Measurements from ENCODE around the gene SPATA3. TPM values are rescaled to one million over a fixed set of nuclear protein-coding genes. Genes with fewer than 3 reads are reported as not detected.

SPATA3 gene
- polyA plus RNA-seq, 3 donors from 2014 or later: not detected

- Mint-ChIP-seq H3K4me1 (no peaks in the 10 kb centered on the region), H3K27me3 (ENCODE audit: low read depth in 3 of 3) (peaks cover 13 to 36% (median 31%) of the 10 kb centered on the region in 3 donors), H3K4me3 (no peak overlapping the region), H3K36me3 (no peaks in the 10 kb centered on the region), H3K9me3 (no peaks in the 10 kb centered on the region), H3K27ac (no peak overlapping the region)
- DNase-seq: no peak
Observed at GRCh38 chr2:231043796-231044195, 47.9 kb downstream of the SPATA3 start.

GRCh38 chr2:231046916-231047273, 51.0 kb downstream of the SPATA3 start:
- Mint-ChIP-seq H3K27ac (no peak overlapping the region), H3K9me3 (no peaks in the 10 kb centered on the region), H3K36me3 (no peaks in the 10 kb centered on the region), H3K4me1 (peaks cover 15 to 24% of the 10 kb centered on the region in 2 donors), H3K27me3 (ENCODE audit: low read depth in 3 of 3) (peaks cover 17 to 36% (median 19%) of the 10 kb centered on the region in 3 donors), H3K4me3 (no peak overlapping the region)
- no peak for DNase-seq

- H3K4me3 Mint-ChIP-seq: no peak overlapping the region
- no peaks in the 10 kb centered on the region for H3K36me3 Mint-ChIP-seq
- no peak overlapping the region for H3K27ac Mint-ChIP-seq
- H3K4me1 Mint-ChIP-seq: peaks cover 19 to 28% of the 10 kb centered on the region in 2 donors
- no peaks in the 10 kb centered on the region for H3K9me3 Mint-ChIP-seq
- peaks cover 16 to 39% (median 19%) of the 10 kb centered on the region in 3 donors for H3K27me3 Mint-ChIP-seq (ENCODE audit: low read depth in 3 of 3)
- DNase-seq: no peak
Observed at GRCh38 chr2:231047274-231047922, 51.5 kb downstream of the SPATA3 start.

- H3K27ac Mint-ChIP-seq: no peak overlapping the region
- H3K27me3 Mint-ChIP-seq (ENCODE audit: low read depth in 3 of 3): peaks cover 17 to 35% (median 22%) of the 10 kb centered on the region in 3 donors
- H3K9me3 Mint-ChIP-seq: peaks cover 0 to 3% (median 0%) of the 10 kb centered on the region in 6 donors
- peaks cover 27 to 37% of the 10 kb centered on the region in 2 donors for H3K4me1 Mint-ChIP-seq
- no peak for DNase-seq
- H3K36me3 Mint-ChIP-seq: no peaks in the 10 kb centered on the region
- no peak overlapping the region for H3K4me3 Mint-ChIP-seq
Observed at GRCh38 chr2:231047923-231048915, 52.3 kb downstream of the SPATA3 start.

GRCh38 chr2:231049286-231050017, 53.5 kb downstream of the SPATA3 start:
- Mint-ChIP-seq H3K4me1 (peaks cover 38 to 49% of the 10 kb centered on the region in 2 donors), H3K27me3 (ENCODE audit: low read depth in 3 of 3) (peaks cover 22 to 38% (median 27%) of the 10 kb centered on the region in 3 donors), H3K9me3 (peaks cover 0 to 3% (median 0%) of the 10 kb centered on the region in 6 donors), H3K36me3 (no peaks in the 10 kb centered on the region), H3K27ac (no peak overlapping the region), H3K4me3 (no peak overlapping the region)
- no peak for DNase-seq

GRCh38 chr2:231050018-231050901, 54.3 kb downstream of the SPATA3 start:
- peaks cover 22 to 38% (median 27%) of the 10 kb centered on the region in 3 donors for H3K27me3 Mint-ChIP-seq (ENCODE audit: low read depth in 3 of 3)
- H3K36me3 Mint-ChIP-seq: no peaks in the 10 kb centered on the region
- peak; percentile 79 to 81 (median 80) for DNase-seq
- peaks cover 40 to 49% of the 10 kb centered on the region in 2 donors for H3K4me1 Mint-ChIP-seq
- H3K27ac Mint-ChIP-seq: peak overlapping the region in 2 of 6 donors; percentile 14 to 31
- peak overlapping the region; percentile 53 to 81 (median 59) for H3K4me3 Mint-ChIP-seq
- H3K9me3 Mint-ChIP-seq: peaks cover 0 to 3% (median 0%) of the 10 kb centered on the region in 6 donors

- H3K27ac Mint-ChIP-seq: peak overlapping the region in 5 of 6 donors; percentile 31 to 80 (median 51)
- peaks cover 23 to 35% (median 26%) of the 10 kb centered on the region in 3 donors for H3K27me3 Mint-ChIP-seq (ENCODE audit: low read depth in 3 of 3)
- no peak for DNase-seq
- H3K9me3 Mint-ChIP-seq: peaks cover 0 to 3% (median 0%) of the 10 kb centered on the region in 6 donors
- H3K36me3 Mint-ChIP-seq: no peaks in the 10 kb centered on the region
- peaks cover 42 to 53% of the 10 kb centered on the region in 2 donors for H3K4me1 Mint-ChIP-seq
- H3K4me3 Mint-ChIP-seq: peak overlapping the region; percentile 60 to 81 (median 74)
Observed at GRCh38 chr2:231051116-231051515, 55.2 kb downstream of the SPATA3 start.

DNA sequence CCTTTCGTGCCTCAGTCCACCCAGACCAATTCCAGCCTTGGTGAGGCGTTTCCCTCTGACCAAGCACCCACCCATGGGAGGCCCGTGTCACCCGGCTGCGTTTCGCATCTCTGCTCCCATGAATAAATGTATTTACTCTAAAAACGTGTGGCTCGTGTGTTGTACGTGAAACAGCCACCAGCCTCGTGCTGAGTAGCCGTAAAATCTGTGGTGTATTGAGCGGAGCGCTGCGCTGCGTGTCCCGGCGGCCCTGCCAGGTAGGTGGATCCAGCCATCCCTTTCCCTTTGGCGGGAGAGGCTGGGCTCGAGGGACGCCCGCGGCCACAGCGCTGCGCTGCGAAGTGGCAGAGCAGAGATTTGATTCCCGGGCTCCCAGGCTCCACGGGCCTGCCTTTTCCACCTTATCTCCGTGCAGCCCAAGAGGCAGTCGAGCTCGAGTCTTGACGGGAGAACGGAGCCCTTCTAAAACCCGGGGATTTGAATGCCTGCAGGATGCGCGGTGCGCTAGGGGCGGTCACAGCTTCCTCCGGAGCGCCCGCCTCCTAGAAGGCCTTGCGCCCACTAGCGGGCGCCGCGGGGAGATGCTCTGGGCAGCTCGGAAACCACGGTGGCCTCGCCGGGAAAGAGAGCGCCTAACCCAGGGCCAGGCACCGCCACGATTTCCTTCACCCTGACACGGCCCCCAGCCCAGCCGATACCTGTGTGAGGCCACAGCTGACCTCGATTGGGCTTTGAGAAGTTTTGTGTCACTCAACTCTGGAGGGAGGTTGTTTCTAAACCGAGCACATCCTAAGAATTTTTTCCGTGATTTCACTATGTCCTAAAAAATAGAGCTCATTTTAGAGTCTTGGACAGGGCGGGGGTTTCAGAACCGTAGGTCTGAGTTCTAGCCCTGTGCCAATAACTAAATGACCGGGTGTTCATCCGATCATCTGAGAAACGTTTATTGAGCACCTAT, 56.9 kb downstream of the SPATA3 start:
- peak overlapping the region in 2 of 6 donors; percentile 19 to 45 for H3K27ac Mint-ChIP-seq
- H3K4me3 Mint-ChIP-seq: peak overlapping the region; percentile 81 to 90 (median 87)
- no peaks in the 10 kb centered on the region for H3K36me3 Mint-ChIP-seq
- peaks cover 54 to 65% of the 10 kb centered on the region in 2 donors for H3K4me1 Mint-ChIP-seq
- peaks cover 0 to 3% (median 0%) of the 10 kb centered on the region in 6 donors for H3K9me3 Mint-ChIP-seq
- peaks cover 25 to 34% (median 26%) of the 10 kb centered on the region in 3 donors for H3K27me3 Mint-ChIP-seq (ENCODE audit: low read depth in 3 of 3)
- DNase-seq: peak; percentile 73 to 79 (median 77)

DNA sequence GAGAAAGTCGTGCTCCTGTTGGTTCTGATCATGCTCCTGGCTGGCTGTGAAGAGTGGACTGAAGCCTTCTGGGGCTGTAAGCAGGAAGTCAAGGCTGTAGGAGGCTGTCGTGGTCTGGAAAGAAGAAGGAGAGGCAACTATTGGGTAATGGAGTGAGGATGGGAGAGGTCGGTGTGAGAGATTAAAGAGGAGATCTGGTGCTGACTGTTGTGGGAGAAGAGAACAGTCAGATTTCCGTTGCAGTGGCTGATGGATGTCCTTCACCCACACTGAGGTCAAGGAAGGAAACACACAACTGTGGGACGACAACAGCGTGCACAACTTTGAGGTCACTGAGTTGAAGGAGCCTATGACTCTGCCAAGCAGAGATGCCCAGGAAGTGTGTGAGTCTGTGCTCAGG, 57.9 kb downstream of the SPATA3 start:
- H3K27ac Mint-ChIP-seq: peak overlapping the region in 2 of 6 donors; percentile 71 to 73
- H3K9me3 Mint-ChIP-seq: peaks cover 0 to 3% (median 0%) of the 10 kb centered on the region in 6 donors
- H3K4me3 Mint-ChIP-seq: peak overlapping the region; percentile 20 to 87 (median 24)
- peaks cover 19 to 33% (median 25%) of the 10 kb centered on the region in 3 donors for H3K27me3 Mint-ChIP-seq (ENCODE audit: low read depth in 3 of 3)
- H3K4me1 Mint-ChIP-seq: peaks cover 64 to 76% of the 10 kb centered on the region in 2 donors
- no peak for DNase-seq
- H3K36me3 Mint-ChIP-seq: no peaks in the 10 kb centered on the region

DNA sequence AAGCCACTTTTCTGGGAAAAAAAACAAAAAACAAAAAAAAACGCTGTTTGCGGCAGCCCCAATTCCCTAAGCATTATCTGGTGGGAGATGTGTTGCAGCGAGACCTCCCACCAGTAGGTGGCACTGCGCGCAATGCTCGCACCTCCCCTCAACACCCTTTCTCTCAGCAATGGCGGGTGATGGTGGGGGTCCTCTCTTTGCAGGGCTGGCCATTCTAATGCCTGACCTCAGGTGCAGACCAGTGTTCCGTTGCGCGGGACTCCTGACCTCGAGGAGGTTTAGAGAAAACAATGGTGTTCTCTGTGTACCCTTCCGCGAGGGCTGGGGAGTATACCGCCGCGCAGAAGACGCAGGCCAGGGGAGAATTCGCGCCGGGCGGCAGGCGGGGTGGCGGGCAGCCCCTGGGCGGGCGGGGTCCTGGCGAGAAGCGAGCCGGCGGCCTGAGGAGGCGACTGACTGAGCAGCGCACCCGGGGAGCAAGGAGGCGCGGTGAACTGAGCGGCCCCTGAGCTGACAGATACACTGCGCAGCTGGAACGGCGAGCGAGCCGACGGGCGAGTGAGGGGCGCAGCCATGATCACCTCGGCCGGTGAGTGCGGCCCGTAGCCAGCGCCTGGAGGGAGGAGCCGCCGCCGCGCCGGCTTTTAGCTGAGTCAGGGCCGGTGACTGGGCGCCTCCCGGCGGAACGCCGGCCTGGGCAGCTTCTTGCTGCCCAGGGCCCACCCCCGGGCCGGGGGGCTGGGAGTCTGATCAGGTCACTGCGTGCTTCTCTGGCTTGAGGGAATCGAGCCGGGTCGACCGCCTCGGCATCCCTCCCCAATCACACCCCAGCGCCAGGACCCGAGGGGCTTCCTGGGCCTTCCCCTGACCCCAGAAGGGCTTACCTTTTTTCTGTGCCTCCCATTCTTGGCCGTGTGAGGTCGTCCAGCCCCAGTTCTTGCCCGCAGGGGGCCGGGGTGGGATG, 60.8 kb downstream of the SPATA3 start, which contains the start of gene PSMD1:
PSMD1 (plus strand) TSS at position 415 of the 964 bp plus-strand sequence; CDS start at position 574, 159 bp downstream.
- H3K27ac Mint-ChIP-seq: peak within 1 kb of the TSS; percentile 91 to 100 (median 100)
- peak; percentile 96 to 97 (median 96) for DNase-seq
- H3K4me1 Mint-ChIP-seq: peaks cover 61 to 70% of the 10 kb centered on the region in 2 donors
- peaks cover 0 to 3% (median 0%) of the 10 kb centered on the region in 6 donors for H3K9me3 Mint-ChIP-seq
- peak within 1 kb of the TSS; percentile 98 to 99 (median 99) for H3K4me3 Mint-ChIP-seq
- peaks cover 13 to 19% (median 19%) of the 10 kb centered on the region in 3 donors for H3K27me3 Mint-ChIP-seq (ENCODE audit: low read depth in 3 of 3)
- H3K36me3 Mint-ChIP-seq: peaks cover 0 to 3% (median 0%) of the 10 kb centered on the region in 3 donors

Data from immature natural killer cell (primary cell).